Adrenal gland (tissue), 12 donors: ENCODE measurements around the gene GPATCH8. TPM values are rescaled to one million over a fixed set of nuclear protein-coding genes. Genes with fewer than 3 reads are reported as not detected.
A peak's percentile ranks its signal among the peaks of the same experiment; 100 is the strongest.
"Not testable (repeated sequence)": the region's sequence is repeated elsewhere in the genome, so short reads cannot be mapped to it uniquely, and the experiment has no call there.

Source experiments
- DNase-seq, 7 donors: peaks; one replicate each; pipeline ENCODE4 v3.0.0-alpha.2; 2019 to 2020
- H3K27ac ChIP-seq, 5 donors: fragments of 200-600 bp; sonication (generic) in 4 of 5; 1 replicate in 3 of 5; 2 replicates in 2 of 5; pipeline versions ENCODE4 v1.5.1 to v1.8.0; 2016 to 2020; ENCODE audit warnings: mild to moderate bottlenecking in 1 of 5
- H3K27me3 ChIP-seq: fragments of 200-600 bp; 2 replicates; pipeline ENCODE4 v1.8.0; 2021
- H3K36me3 ChIP-seq, 2 donors: fragments of 200-600 bp; replicated peaks in 1 of 2; 1 replicate in 1 of 2; 2 replicates in 1 of 2; pipeline versions ENCODE4 v1.5.1 to v1.8.0; 2018 to 2022
- H3K4me1 ChIP-seq, 2 donors: fragments of 200-600 bp; replicated peaks in 1 of 2; 1 replicate in 1 of 2; 2 replicates in 1 of 2; pipeline versions ENCODE4 v1.5.1 to v1.8.0; 2018 to 2021
- H3K4me3 ChIP-seq, 4 donors: fragments of 200-600 bp; sonication (generic) in 3 of 4; one replicate each; pipeline ENCODE4 v1.5.1; 2016 to 2018
- H3K9me3 ChIP-seq, 3 donors: fragments of 200-600 bp; sonication (generic) in 1 of 3; replicated peaks in 1 of 3; 1 replicate in 2 of 3; 2 replicates in 1 of 3; pipeline versions ENCODE4 v1.5.1 to v1.8.0; 2016 to 2021
- POLR2A ChIP-seq, 2 donors: fragments of 450-650 bp; IDR thresholded peaks; one replicate each; pipeline ENCODE4 v1.6.1; 2017; ENCODE audit warnings: antibody characterized with exemption in 2 of 2, mild to moderate bottlenecking in 2 of 2, moderate library complexity in 1 of 2
- WGBS, 4 donors: extraction: QIAGEN DNeasy Blood & Tissue Kit in 2 of 4; methylation state at CpG; one replicate each; pipeline versions ENCODE4 v1.1.5 to v1.1.7; 2013 to 2017; 5-methylcytosine and 5-hydroxymethylcytosine counted together
- intact Hi-C, 2 donors: fragments of 100-400 bp; cut with DNase I; formaldehyde crosslinking; loops; one replicate each; pipeline versions ENCODE4 v1.14.1 to v1.15.0; 2022 to 2023
- polyA plus RNA-seq, 3 donors: library from polyadenylated mRNA; stranded (reverse); fragments of 200-250 nt in 2 of 3; fragments of 350-450 nt in 1 of 3; fragmentation: Illumina TruSeq in 1 of 3; extraction: RNeasy Lipid Tissue Mini Kit (QIAGEN cat#74804) in 1 of 3; gene quantifications; one replicate each; pipeline ENCODE4 v1.2.3, GENCODE V29; 2013 to 2014
- total RNA-seq, 9 donors: library from RNA; depleted of rRNA in 4 of 9; stranded (reverse); fragments of >200 nt in 4 of 9; fragments of 120-200 nt in 1 of 9; fragmentation: NEBNext Ultra II Directional in 1 of 9; extraction: Animal tissue kit (Norgen Biotek cat#: 25700) in 1 of 9; gene quantifications; one replicate each; pipeline versions ENCODE4 v1.1.0 to v1.2.4, GENCODE V29; 2013 to 2023
- TF ChIP-seq, protein P1 (sequence below), 6 experiments: fragments of 450-650 bp in 4 of 6; fragments of 200-600 bp in 2 of 6; sonication (generic) in 1 of 6; IDR thresholded peaks; 1 replicate in 5 of 6; 2 replicates in 1 of 6; pipeline versions ENCODE4 v1.5.1 to v1.8.0; 2016 to 2021; ENCODE audit warnings: antibody characterized with exemption in 6 of 6, mild to moderate bottlenecking in 2 of 6, moderate library complexity in 1 of 6
- donor health status: healthy with polysubstance abuse.
- donor health status: Bipolar disorder and iron deficiency.
- donor health status: DM: yes; HTN: yes; CAD: no.
- donor health status: DM: no; HTN: no; CAD: no.
- donor health status: DM: no; HTN: no; CAD: no.
- donor health status: DM: yes; HTN: yes; CAD: no.

Gene GPATCH8
- total and polyA plus RNA-seq, 12 donors = 7.2 to 33.6 (median 28.8) TPM

DNA sequence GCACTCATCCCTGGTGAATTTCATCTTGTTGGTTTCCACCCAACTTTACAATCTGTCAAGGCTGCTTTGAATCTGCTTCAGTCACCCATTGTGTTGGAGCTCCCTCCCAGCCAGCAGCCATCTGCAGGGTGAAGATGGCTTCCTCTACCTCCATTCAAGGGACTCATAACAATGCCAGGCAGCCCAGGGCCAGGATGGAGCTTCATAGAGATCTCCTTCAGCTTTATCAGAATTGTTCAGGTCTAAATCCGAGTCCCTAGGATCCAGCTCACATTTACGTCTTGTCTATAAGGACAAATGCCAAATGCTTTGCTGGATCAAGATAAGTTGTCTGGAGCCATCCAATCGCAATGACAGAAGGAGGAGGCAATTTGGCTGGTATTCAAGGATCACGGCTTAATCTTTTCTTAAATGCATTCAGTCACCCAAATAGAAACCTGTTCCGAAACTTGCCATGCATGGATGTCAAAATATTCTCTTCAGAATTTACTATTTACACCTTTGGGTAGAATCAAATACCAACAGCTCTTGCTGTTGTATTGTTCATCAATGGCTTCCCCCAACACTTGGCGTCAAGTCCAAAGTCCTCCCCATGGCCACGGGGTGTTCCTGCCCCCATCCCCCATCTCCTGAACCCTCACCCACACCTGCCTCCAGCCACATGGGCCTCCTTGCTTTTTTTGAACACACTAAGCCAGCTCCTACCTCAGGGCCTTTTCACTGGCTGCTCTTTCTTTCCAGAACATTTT, 135.8 kb downstream of the GPATCH8 start:
- Histone ChIP-seq H3K27me3 (no peaks in the 10 kb centered on the region), H3K4me1 (peaks cover 5 to 10% of the 10 kb centered on the region in 2 donors), H3K36me3 (no peaks in the 10 kb centered on the region), H3K27ac (no peak overlapping the region), H3K9me3 (no peaks in the 10 kb centered on the region), H3K4me3 (no peak overlapping the region)
- intact Hi-C loops = no loop called here
- no peak for DNase-seq
- 49 to 59% (median 52%) methylated on average over 7 of the region's 7 CpGs for WGBS, 4 donors
- TF ChIP-seq POLR2A (IDR thresholded peaks at IDR 0.05) = no peak
- TF ChIP-seq, protein P1, sequence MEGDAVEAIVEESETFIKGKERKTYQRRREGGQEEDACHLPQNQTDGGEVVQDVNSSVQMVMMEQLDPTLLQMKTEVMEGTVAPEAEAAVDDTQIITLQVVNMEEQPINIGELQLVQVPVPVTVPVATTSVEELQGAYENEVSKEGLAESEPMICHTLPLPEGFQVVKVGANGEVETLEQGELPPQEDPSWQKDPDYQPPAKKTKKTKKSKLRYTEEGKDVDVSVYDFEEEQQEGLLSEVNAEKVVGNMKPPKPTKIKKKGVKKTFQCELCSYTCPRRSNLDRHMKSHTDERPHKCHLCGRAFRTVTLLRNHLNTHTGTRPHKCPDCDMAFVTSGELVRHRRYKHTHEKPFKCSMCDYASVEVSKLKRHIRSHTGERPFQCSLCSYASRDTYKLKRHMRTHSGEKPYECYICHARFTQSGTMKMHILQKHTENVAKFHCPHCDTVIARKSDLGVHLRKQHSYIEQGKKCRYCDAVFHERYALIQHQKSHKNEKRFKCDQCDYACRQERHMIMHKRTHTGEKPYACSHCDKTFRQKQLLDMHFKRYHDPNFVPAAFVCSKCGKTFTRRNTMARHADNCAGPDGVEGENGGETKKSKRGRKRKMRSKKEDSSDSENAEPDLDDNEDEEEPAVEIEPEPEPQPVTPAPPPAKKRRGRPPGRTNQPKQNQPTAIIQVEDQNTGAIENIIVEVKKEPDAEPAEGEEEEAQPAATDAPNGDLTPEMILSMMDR (IDR thresholded peaks at IDR 0.05) = no peak

DNA sequence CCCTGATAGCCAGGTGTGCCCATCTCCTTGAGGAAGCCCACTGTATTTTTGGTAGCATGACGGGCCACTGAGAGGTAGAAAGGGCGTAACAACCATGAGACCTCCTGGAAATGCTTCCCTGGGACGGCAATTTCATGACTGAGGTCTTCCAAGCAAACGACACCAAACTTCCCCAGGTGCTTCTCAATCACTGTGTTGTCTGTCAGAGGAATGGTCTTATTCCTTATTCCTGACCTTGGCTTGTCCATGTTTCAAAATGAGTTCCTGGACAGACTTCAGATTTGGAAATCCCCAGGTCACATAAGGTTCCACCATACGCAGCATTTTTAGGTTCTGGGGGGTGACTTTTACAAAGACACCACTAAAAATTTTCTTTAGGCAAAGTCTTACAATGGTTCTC, 138.2 kb downstream of the GPATCH8 start:
- 66 to 93% (median 78%) methylated on average over 4 to 5 of the region's 5 CpGs for WGBS, 4 donors
- H3K27ac ChIP-seq, H3K9me3 ChIP-seq, H3K4me3 ChIP-seq, H3K36me3 ChIP-seq, H3K27me3 ChIP-seq, intact Hi-C loops, DNase-seq: not testable (repeated sequence)
- H3K4me1 ChIP-seq = peaks cover 5 to 10% of the 10 kb centered on the region in 2 donors

DNA sequence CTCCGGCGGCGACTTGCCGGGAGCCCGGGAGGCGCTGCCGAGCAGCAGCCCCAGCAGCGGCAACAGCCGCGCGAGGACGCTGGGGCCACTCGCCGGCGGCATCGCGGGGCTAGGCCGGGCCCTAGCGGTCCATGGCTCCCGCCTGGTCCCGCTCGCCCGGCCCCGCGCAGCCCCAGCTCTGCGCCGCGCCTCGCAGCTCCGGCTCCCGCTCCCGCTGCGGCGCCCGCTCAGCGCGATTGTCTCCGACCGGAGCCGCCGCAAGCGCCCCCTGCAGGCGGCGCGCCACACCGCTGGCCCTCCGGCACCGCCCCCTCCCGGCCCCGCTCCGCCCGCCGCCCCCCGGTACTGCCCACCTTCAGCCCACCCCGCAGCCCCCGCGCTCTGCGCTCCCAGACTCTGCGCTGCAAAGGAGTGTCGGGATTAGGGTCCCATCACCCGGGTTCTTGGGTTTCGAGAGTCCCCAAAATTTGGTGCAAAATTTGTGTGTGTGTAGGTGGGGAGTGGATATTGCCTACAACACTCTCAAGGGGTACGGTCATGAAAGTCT, 139.5 kb downstream of the GPATCH8 start, which contains the start of gene FAM171A2:
TSS of gene FAM171A2 (minus strand) at position 241 of the 547 bp plus-strand sequence. CDS start at position 102, 139 bp downstream.
- peak within 1 kb of the TSS in 2 of 4 donors; percentile 37 to 80 for H3K4me3 ChIP-seq
- peak within 1 kb of the TSS in 1 of 5 donors; percentile 26 for H3K27ac ChIP-seq
- H3K27me3 ChIP-seq = no peaks in the 10 kb centered on the region
- H3K9me3 ChIP-seq = no peaks in the 10 kb centered on the region
- TF ChIP-seq, protein P1 (IDR thresholded peaks at IDR 0.05) = peak in 3 of 6 experiments; percentile 64 to 89 (median 78)
- peak in 1 of 2 donors; percentile 18 for TF ChIP-seq POLR2A (IDR thresholded peaks at IDR 0.05)
- H3K36me3 ChIP-seq = no peaks in the 10 kb centered on the region
- intact Hi-C loops = no loop called here
- DNase-seq = peak in 3 of 7 donors; percentile 42 to 59 (median 54)
- WGBS, 4 donors = 0 to 1% (median 1%) methylated on average over 8 to 63 of the region's 63 CpGs; no CpG with 5 or more reads in 1 of the 4 donors
- peaks cover 5 to 10% of the 10 kb centered on the region in 2 donors for H3K4me1 ChIP-seq

DNA sequence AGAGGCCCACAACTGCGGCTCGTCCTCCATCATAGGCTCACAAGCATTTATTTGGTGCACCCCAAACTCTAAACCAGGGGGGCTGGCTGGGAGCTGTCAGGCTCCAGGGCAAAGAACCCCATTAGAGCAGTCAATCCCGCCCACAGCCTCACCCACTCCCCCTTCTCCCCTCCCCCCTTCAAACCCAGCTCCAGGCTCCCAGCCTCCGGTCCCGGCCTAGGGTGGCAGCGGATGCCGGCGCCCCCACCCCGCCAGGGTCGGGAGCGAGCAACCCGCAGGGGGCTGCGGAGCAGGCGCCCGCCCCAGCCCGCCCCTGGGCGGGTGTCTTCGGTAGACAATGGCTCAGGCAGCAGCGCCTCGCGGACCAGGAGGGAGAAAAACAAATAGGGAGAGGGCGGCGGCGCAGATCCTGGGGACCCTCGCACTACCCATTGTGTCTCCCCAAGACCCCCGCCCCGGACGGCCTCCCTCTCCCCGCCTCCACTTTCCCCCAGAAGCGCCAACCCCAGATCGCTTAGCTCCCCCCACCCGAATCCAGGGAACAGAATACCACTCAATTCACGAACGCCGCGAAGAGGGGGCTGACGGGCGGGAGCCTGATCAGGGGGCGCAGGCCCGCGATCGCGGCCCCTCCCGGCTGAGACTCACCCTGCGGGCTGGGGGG, 140.1 kb downstream of the GPATCH8 start:
- no peak for DNase-seq

DNA sequence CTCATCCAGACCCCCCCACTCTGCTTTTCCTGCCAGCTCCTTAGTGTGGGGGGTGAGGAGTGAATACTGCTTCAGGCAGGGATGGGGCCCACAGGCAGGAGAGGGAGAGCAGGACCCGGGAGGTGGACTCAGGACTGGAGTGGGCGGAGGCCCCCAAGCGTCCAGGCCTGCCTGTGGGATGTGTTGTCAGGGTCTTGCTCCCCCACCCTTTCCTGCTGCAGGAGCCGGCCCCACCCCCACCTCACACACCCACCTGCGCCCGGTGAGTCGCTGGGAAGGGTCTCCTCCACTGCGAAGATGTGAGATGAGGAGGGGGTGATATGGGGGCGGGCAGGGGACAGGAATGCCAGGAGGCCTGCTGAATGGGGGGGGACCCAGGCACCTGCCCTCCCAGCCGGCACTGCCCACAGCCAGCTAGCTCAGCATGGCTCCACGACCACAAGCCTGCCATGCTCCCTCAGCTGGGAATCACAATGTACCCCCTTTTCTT, 140.7 kb downstream of the GPATCH8 start:
- Histone ChIP-seq H3K4me3 (peak overlapping the region in 1 of 4 donors; percentile 80), H3K4me1 (peaks cover 5 to 10% of the 10 kb centered on the region in 2 donors), H3K27ac (no peak overlapping the region), H3K27me3 (no peaks in the 10 kb centered on the region), H3K36me3 (no peaks in the 10 kb centered on the region), H3K9me3 (no peaks in the 10 kb centered on the region)
- intact Hi-C loops = no loop called here
- TF ChIP-seq, protein P1 (IDR thresholded peaks at IDR 0.05) = no peak
- DNase-seq = no peak
- WGBS, 4 donors = 10 to 40% (median 30%) methylated on average over 2 to 11 of the region's 11 CpGs

More for the DNA sequence above, 140.1 kb downstream of the GPATCH8 start:
- WGBS, 4 donors = 1 to 20% (median 2%) methylated on average over 2 to 45 of the region's 45 CpGs; no CpG with 5 or more reads in 1 of the 4 donors
- intact Hi-C loops = no loop called here
- Histone ChIP-seq H3K36me3 (no peaks in the 10 kb centered on the region), H3K4me3 (peak overlapping the region in 2 of 4 donors; percentile 37 to 80), H3K4me1 (peaks cover 5 to 10% of the 10 kb centered on the region in 2 donors), H3K27ac (peak overlapping the region in 1 of 5 donors; percentile 26), H3K27me3 (no peaks in the 10 kb centered on the region), H3K9me3 (no peaks in the 10 kb centered on the region)
- no peak for TF ChIP-seq POLR2A (IDR thresholded peaks at IDR 0.05)
